Psoas muscle (tissue), 8 donors: ENCODE data around the gene TLK2. TPM values are rescaled to one million over a fixed set of nuclear protein-coding genes. Genes with fewer than 3 reads are reported as not detected.
"Not testable (repeated sequence)": the region's sequence is repeated elsewhere in the genome, so short reads cannot be mapped to it uniquely, and the experiment has no call there.

Source experiments
- ATAC-seq, 4 donors: fragments of 200-7000 bp; cut with Tn5 transposase; one replicate each; pipeline ENCODE4 v1.9.1; 2020; ENCODE audit warnings: moderate library complexity in 3 of 4, mild to moderate bottlenecking in 2 of 4
- DNase-seq, 2 donors: peaks; one replicate each; pipeline ENCODE4 v3.0.0-alpha.2; 2020
- H3K27ac ChIP-seq: fragments of 200-600 bp; one replicate; pipeline ENCODE4 v1.8.0; 2022
- H3K27me3 ChIP-seq, 3 donors: fragments of 200-600 bp in 1 of 3; one replicate each; pipeline versions ENCODE4 v1.6.1 to v1.8.0; 2013 to 2022; ENCODE audit warnings: low read length in 2 of 3, mild to moderate bottlenecking in 2 of 3, moderate library complexity in 1 of 3; ENCODE audit not compliant: insufficient read depth in 3 of 3
- H3K36me3 ChIP-seq, 2 donors: fragments of 200-600 bp in 1 of 2; one replicate each; pipeline versions ENCODE4 v1.6.1 to v1.8.0; 2013 to 2022; ENCODE audit warnings: low read depth in 1 of 2, mild to moderate bottlenecking in 1 of 2, moderate library complexity in 1 of 2; ENCODE audit not compliant: insufficient read depth in 1 of 2
- H3K4me1 ChIP-seq: fragments of 200-600 bp; one replicate; pipeline ENCODE4 v1.8.0; 2022
- H3K4me3 ChIP-seq: fragments of 200-600 bp; one replicate; pipeline ENCODE4 v1.8.0; 2022; ENCODE audit warnings: mild to moderate bottlenecking
- H3K9me3 ChIP-seq: fragments of 200-600 bp; one replicate; pipeline ENCODE4 v1.8.0; 2022
- CTCF ChIP-seq: fragments of 200-600 bp; IDR thresholded peaks from one replicate; pipeline ENCODE4 v1.8.0; 2022; ENCODE audit warnings: antibody characterized with exemption
- WGBS, 3 donors: extraction: QIAGEN DNeasy Blood & Tissue Kit; methylation state at CpG; one replicate each; pipeline versions ENCODE4 v1.1.6 to v1.1.7; 2013; 5-methylcytosine and 5-hydroxymethylcytosine counted together
- intact Hi-C, 2 donors: fragments of 100-400 bp; cut with DNase I; formaldehyde crosslinking; loops; one replicate each; pipeline versions ENCODE4 v1.11.0 to v1.14.2; 2022
- polyA plus RNA-seq, 3 donors: library from polyadenylated mRNA; stranded (reverse); fragments of 200-250 nt; gene quantifications; one replicate each; pipeline ENCODE4 v1.2.3, GENCODE V29; 2013
- total RNA-seq, 4 donors: library from RNA; stranded (reverse); fragmentation: NEBNext Ultra II Directional in 2 of 4; extraction: Animal tissue kit (Norgen Biotek cat#: 25700) in 2 of 4; gene quantifications; one replicate each; pipeline versions ENCODE4 v1.2.1 to v1.2.4, GENCODE V29; 2021 to 2023
- donor health status: healthy with polysubstance abuse.
- donor health status: DM: no; HTN: no; CAD: no; lungs with moderate emphysema.
- donor health status: Bipolar disorder and iron deficiency.
- donor health status: healthy.
- donor health status: DM: yes; HTN: yes; CAD: no.
- donor health status: DM: no; HTN: no; CAD: no.
- donor health status: DM: no; HTN: no; CAD: no.
- donor health status: DM: yes; HTN: yes; CAD: no.

Gene TLK2
- total and polyA plus RNA-seq, 7 donors, result 23.1 to 51.9 (median 40.2) TPM

- Histone ChIP-seq H3K36me3 (peaks cover 0 to 78% of the 10 kb centered on the region in 2 donors), H3K4me3 (no peak overlapping the region), H3K4me1 (peaks cover 10% of the 10 kb centered on the region), H3K27ac (no peak overlapping the region), H3K9me3 (no peaks in the 10 kb centered on the region), H3K27me3 (no peaks in the 10 kb centered on the region)
- WGBS, 3 donors, result 65 to 77% (median 70%) methylated on average over 7 of the region's 7 CpGs
- intact Hi-C loops, result no loop called here
- no peak for DNase-seq
- TF ChIP-seq CTCF, result no peak
- peak in 2 of 4 donors; percentile 39 to 51 for ATAC-seq
Observed at GRCh38 chr17:62588109-62588508, 109.5 kb downstream of the TLK2 start.

- Histone ChIP-seq H3K4me3 (no peak overlapping the region), H3K27me3 (no peaks in the 10 kb centered on the region), H3K4me1 (peaks cover 10% of the 10 kb centered on the region), H3K9me3 (no peaks in the 10 kb centered on the region), H3K36me3 (peaks cover 0 to 66% of the 10 kb centered on the region in 2 donors), H3K27ac (no peak overlapping the region)
- peak; percentile 38 to 78 for DNase-seq
- peak in 2 of 4 donors; percentile 28 to 50 for ATAC-seq
- intact Hi-C loops, result no loop called here
- TF ChIP-seq CTCF, result no peak
- 60 to 65% (median 64%) methylated on average over 6 of the region's 6 CpGs for WGBS, 3 donors
Observed at GRCh38 chr17:62591333-62591732, 112.7 kb downstream of the TLK2 start.

GRCh38 chr17:62591822-62592221 lies 113.2 kb downstream of the TLK2 start:
- not testable (repeated sequence) for ATAC-seq

GRCh38 chr17:62592341-62593099 lies 113.9 kb downstream of the TLK2 start:
- peaks cover 7% of the 10 kb centered on the region for H3K4me1 ChIP-seq
- H3K36me3 ChIP-seq, result peaks cover 8 to 70% of the 10 kb centered on the region in 2 donors
- no peak for DNase-seq
- no peak overlapping the region for H3K4me3 ChIP-seq
- H3K27me3 ChIP-seq, result no peaks in the 10 kb centered on the region
- H3K9me3 ChIP-seq, result no peaks in the 10 kb centered on the region
- no peak overlapping the region for H3K27ac ChIP-seq
- no peak for ATAC-seq
- intact Hi-C loops, result no loop called here
- no peak for TF ChIP-seq CTCF
- WGBS, 3 donors, result 85 to 90% (median 89%) methylated on average over 9 of the region's 9 CpGs

More at GRCh38 chr17:62591822-62592221, 113.2 kb downstream of the TLK2 start:
- H3K9me3 ChIP-seq, H3K27ac ChIP-seq, intact Hi-C loops, H3K4me3 ChIP-seq, H3K4me1 ChIP-seq, H3K27me3 ChIP-seq: not testable (repeated sequence)
- peaks cover 3 to 69% of the 10 kb centered on the region in 2 donors for H3K36me3 ChIP-seq
- 81 to 89% (median 83%) methylated on average over 11 of the region's 11 CpGs for WGBS, 3 donors
- DNase-seq, result peak in 1 of 2 donors; percentile 60

GRCh38 chr17:62595484-62595883 lies 116.9 kb downstream of the TLK2 start:
- Histone ChIP-seq H3K4me1 (no peaks in the 10 kb centered on the region), H3K27ac (no peak overlapping the region), H3K36me3 (peaks cover 10 to 67% of the 10 kb centered on the region in 2 donors), H3K27me3 (no peaks in the 10 kb centered on the region), H3K9me3 (no peaks in the 10 kb centered on the region), H3K4me3 (no peak overlapping the region)
- DNase-seq (no peak), ATAC-seq (no peak)
- intact Hi-C loops, result no loop called here
- no peak for TF ChIP-seq CTCF
- 95 to 97% (median 97%) methylated on average over 5 of the region's 5 CpGs for WGBS, 3 donors
